Measurements from ENCODE around the gene MIEF2.
A peak's percentile ranks its signal among the peaks of the same experiment; 100 is the strongest.

MIEF2 gene

GRCh38 chr17:18235743-18236256, 24.7 kb upstream of the MIEF2 start:
- no peak for DNase-seq (ENCODE audit: low read depth)

DNA sequence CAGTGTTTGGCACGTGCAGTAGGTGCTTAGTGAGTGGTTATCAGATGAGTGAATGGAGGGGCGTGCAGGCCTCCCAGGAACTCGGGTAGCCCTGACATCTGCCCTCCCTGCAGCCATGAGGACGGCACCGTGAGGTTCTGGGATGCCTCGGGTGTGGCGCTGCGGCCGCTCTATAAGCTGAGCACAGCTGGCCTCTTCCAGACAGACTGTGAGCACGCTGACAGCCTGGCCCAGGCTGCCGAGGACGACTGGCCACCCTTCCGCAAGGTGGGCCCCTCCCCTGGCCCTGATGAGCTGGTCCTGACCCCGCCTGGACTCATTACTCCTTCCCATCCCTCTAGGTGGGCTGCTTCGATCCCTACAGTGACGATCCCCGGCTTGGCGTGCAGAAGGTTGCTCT, 24.0 kb upstream of the MIEF2 start:
- no peak for DNase-seq (ENCODE audit: low read depth)

DNA sequence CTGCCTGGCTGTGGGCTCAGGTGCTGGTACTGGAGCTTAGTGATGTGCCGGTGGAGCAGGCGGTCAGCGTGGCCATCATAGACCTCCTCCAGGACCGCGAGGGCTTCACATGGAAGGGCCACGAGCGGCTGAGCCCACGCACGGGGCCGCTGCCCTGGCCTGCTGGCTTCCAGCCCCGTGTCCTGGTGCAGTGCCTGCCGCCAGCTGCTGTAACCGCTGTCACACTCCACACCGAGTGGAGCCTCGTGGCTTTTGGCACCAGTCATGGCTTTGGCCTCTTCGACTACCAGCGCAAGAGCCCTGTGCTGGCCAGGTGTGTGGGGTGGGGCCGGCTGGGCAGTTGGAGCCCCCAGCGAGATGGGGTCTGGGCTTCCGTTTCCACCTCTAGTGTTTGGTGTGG, 23.0 kb upstream of the MIEF2 start:
- no peak for DNase-seq (ENCODE audit: low read depth)

GRCh38 chr17:18238299-18238698, 22.2 kb upstream of the MIEF2 start:
- no peak for DNase-seq (ENCODE audit: low read depth)

DNA sequence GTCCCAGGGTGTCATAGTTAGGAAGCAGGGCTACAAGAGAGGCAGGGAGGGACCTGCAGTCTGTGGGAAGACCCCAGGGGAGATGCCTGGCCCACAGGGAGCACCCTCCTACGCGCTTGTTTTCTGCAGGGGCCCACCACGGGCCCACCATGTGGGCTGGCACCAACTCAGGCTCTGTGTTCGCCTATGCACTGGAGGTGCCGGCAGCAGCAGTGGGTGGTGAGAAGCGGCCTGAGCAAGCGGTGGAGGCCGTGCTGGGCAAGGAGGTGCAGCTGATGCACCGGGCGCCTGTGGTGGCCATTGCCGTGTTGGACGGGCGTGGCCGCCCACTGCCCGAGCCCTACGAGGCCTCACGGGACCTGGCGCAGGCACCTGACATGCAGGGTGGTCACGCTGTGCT, 20.0 kb upstream of the MIEF2 start:
- DNase-seq (ENCODE audit: low read depth), result no peak

- DNase-seq (ENCODE audit: low read depth), result no peak
Observed at GRCh38 chr17:18241229-18241871, 19.1 kb upstream of the MIEF2 start.

DNA sequence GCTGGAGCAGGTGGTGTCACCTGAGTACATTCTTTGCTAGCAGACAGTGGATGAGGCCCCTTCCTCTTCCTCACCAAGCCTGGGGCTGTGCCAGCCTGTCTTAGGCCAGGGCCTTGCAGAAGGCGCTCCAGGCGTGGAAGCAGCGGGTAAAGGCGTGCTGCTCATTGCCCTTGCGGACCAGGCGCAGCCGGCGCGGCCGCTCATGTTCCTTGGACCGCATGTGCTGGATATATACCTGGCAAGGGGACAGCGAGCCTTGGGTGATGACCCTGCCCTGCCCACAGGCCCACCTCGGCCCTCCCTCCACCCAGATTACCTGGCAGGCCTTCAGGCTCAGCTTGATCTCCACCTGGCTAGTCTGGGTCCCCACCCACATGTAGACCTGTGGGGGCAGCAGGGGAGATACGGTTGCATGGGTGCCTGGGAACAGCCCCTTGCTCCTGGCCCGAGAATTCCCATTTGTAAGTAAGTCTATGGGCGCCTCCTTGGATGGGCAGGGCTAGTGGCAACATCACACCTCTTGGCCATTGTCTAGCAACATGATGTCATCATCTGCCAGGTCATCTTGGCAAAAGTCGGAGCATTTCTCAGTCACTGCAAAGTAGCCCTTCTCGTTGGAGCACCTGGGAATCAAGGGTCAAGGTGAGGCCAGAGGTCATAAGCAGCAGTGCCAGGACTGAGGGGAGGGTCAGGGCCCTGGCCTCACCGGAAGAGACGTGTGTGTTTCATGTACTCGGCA, 15.3 kb upstream of the MIEF2 start:
- no peak for DNase-seq (ENCODE audit: low read depth)

DNA sequence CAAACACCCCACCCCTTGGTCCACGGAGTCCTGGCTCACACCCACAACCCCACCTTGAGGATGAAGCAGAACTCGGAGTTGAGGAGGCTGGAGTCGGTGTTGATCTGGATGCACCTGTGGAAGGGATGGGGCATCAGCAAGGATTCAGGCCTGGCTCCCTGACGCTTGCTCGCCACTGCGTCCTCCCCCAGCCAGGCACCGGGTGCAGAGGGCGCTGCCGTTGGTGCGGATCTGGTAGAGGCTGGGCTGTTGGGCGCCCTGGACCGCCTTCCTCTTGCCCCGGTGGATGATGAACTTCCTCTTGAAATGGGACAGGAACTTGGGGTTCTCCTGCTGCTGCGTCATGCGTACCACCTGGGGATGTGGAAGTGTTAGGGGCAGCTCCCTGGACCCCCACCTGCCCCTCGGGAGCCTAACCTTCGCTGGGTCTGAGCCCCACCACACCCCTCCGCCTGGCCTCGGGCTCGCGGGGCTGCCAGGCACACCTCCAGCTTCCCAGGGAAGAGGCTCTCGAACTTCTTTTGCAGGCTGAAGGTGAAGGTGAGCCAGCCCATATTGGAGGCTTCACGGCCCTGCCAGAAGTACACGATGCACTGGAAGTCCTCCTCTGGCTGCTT, 14.2 kb upstream of the MIEF2 start:
- no peak for DNase-seq (ENCODE audit: low read depth)

DNA sequence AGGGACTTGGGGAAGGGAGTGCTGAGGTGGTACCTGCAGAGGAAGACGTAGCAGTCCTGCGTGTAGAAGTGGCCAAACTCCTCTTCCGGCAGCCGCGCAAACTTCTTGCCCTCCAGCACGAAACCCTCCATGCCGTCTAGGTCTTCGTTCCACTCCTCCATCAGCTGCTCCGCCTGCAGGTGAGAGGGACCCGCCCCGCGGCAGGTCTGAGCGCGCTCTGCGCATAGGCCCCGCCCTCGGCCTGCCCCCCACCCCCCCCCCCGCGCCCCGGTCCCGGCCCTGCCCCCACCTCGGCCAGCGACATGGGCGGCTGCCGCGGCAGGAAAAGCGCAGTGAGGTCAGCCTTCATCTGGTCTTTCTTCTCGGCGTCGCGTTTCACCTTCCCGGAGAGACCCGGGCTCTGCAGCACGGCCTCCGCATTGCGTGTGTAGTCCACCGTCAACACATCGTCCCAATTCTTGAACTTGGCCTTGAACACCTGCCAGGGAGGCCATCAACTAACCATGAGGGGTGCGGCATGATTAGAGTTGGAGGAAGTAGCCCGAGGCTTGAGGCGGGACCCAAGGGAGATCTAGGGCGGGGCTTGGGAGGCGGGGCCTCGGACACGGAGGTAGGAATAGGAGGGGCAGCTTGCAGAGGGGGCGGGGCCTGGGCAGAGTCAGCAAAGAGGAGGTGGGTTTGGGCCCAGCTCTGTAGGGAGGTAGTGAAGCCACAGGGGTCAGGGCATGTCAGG, 13.4 kb upstream of the MIEF2 start:
- DNase-seq (ENCODE audit: low read depth), result no peak

DNA sequence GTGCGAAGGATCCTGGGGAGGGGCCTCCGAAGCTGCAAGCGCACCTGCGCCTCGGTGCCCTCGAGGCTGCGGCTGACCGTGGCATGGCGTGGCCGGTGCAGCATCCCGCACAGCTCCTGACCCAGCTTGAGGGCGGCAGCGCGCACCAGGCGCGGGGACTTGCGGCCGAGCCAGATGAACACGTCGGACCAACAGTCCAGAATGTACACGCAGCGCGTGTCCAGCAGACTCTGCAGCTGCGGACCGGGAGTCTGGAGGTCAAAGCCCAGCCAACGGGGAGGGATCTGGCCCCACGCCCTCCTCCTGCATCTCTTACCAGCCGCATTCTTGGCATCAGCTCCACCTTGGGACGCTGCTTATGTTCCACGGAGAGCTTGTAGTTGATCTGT, 12.9 kb upstream of the MIEF2 start:
- no peak for DNase-seq (ENCODE audit: low read depth)

- DNase-seq (ENCODE audit: low read depth), result peak; percentile 49
Observed at GRCh38 chr17:18248300-18248731, 12.1 kb upstream of the MIEF2 start.

- no peak for DNase-seq (ENCODE audit: low read depth)
Observed at GRCh38 chr17:18248811-18249210, 11.7 kb upstream of the MIEF2 start.

DNA sequence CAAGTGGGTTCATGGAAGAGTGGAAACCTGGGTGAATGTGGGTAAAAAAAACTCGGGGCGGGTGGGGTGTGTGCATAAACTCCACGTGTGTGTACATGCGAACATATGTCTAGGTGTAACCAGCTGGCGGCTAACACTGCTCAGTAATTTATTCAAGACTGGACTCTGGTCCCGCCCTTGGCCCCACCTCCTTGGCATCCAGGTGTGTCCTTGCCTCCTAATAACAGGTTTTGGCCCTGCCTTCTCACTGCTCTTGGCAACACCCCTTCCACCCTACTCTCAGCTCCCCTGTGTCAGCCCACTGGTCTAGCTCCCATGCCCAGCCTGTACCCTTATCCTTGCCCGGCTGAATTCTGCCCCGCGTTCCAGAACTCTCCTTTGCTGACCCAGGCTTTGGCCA, 10.2 kb upstream of the MIEF2 start:
- no peak for DNase-seq (ENCODE audit: low read depth)

- DNase-seq (ENCODE audit: low read depth), result no peak
Observed at GRCh38 chr17:18250708-18251107, 9.8 kb upstream of the MIEF2 start.

- no peak for DNase-seq (ENCODE audit: low read depth)
Observed at GRCh38 chr17:18251204-18251603, 9.3 kb upstream of the MIEF2 start.

DNA sequence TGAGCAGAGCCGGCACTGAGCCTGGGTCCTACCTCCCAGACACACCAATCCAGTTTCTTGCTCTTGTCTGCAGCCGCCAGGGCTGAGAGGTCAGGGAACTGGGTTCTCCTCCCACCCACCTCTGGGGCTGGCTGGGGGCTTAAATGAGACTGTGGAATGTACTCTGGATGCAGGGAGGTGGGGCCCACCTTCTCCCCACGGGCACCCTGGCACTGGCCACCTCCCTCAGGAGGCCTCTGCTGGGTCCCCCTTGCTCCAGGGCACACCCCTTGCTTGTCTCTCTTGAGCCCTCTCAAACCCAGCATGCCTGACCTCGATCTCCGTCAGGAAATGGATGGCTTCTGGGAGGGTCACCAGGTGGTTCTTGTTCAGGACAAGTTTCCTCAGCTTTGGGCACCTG, 8.3 kb upstream of the MIEF2 start:
- no peak for DNase-seq (ENCODE audit: low read depth)

GRCh38 chr17:18253187-18253884, 7.1 kb upstream of the MIEF2 start:
- DNase-seq (ENCODE audit: low read depth), result no peak

- DNase-seq (ENCODE audit: low read depth), result no peak
Observed at GRCh38 chr17:18253947-18254821, 6.3 kb upstream of the MIEF2 start.

DNA sequence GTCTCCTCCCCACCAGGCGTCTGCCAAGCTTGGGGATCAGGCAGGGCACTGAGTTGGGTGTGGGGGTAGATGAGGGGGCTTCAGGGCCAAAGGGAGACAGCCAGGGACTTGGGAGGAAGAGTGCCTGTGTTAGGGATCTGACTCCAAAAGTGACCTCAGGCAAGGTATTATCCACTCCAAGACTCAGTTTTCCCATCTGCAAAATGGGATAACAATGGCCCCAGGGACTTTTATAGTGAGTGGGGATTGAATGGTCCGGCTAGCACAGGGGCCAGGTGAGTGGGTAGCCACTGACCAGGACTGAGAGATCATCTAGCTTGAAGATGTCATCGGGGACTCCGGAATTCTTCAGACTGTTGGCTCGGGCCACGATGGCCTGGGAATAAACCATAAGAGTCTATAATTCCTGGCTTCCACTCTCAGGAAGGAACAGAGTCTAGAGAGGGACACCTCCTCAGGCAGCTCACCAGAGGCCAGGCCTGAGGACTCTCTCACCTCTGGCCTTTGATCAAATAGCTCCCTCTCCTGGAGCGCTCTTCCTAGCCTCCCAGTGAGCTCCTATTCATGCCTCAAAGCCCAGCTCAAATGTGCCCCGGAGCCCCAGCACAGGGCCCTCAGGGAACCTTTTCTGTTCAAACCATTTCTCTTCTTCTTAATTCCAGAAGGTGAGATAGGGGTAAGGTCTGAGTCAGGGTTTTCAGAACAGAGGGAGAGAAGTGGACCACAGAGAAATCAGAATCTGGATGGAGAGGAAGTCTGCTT, 5.4 kb upstream of the MIEF2 start:
- DNase-seq (ENCODE audit: low read depth), result no peak

- DNase-seq (ENCODE audit: low read depth), result no peak
Observed at GRCh38 chr17:18256351-18256750, 4.1 kb upstream of the MIEF2 start.
